Mammary epithelial cell (primary cell): ENCODE measurements around the gene IFITM2.

Experiments
- EZH2 ChIP-seq: IDR thresholded peaks from 2 replicates; pipeline ENCODE4 v1.6.1; 2012; ENCODE audit warnings: low read length, inconsistent platforms, borderline replicate concordance
- TF ChIP-seq, protein P1 (sequence below), 2 donors: IDR thresholded peaks in 1 of 2; conservative IDR thresholded peaks in 1 of 2; 2 replicates each; pipeline ENCODE4 v1.5.1; 2011 to 2012; ENCODE audit warnings: inconsistent platforms in 2 of 2, low read length in 2 of 2, mild to moderate bottlenecking in 2 of 2, control low read depth in 1 of 2, low read depth in 1 of 2; ENCODE audit not compliant: insufficient read depth in 1 of 2; ENCODE audit errors: extremely low read depth in 1 of 2

DNA sequence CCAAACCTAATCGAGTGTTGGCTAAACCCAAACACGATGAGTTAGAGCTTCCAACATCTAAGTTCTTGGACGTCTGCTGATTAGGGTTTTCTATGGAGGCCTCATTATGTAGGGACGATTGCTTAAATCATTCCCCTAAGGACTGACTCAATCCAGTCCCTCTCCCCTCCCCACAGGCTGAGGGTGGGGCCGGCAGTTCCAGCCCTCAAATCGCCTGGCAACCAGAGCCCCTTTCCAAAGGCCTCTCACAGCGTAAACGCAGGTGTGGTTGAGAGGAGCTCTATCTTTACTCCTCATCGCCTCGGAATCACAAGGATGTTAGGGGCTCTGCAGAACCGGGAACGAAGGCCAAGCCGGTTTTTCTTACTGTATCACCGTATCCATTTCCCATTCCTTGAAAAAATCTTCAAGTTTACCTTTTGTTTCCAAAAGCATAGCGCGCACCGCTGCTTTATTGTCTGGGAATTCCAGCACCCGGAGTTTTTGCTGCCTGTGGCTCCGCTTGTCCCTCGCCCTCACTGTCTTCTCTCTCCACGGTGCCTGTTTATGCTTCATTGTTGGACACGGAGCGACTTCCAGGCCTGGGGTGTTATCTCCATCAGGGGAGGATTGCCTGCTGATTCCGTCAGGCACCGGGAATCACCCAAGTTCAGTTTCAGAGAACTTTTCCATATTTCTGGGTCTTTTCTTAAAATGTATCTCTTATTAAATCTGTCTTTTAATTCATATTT is 26.8 kb downstream of the IFITM2 start:
- TF ChIP-seq, protein P1, sequence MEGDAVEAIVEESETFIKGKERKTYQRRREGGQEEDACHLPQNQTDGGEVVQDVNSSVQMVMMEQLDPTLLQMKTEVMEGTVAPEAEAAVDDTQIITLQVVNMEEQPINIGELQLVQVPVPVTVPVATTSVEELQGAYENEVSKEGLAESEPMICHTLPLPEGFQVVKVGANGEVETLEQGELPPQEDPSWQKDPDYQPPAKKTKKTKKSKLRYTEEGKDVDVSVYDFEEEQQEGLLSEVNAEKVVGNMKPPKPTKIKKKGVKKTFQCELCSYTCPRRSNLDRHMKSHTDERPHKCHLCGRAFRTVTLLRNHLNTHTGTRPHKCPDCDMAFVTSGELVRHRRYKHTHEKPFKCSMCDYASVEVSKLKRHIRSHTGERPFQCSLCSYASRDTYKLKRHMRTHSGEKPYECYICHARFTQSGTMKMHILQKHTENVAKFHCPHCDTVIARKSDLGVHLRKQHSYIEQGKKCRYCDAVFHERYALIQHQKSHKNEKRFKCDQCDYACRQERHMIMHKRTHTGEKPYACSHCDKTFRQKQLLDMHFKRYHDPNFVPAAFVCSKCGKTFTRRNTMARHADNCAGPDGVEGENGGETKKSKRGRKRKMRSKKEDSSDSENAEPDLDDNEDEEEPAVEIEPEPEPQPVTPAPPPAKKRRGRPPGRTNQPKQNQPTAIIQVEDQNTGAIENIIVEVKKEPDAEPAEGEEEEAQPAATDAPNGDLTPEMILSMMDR (conservative IDR thresholded peaks at IDR 0.05 in 1 of 2, IDR thresholded peaks at IDR 0.05 in 1 of 2; ENCODE audit: extremely low read depth in 1 of 2, insufficient read depth in 1 of 2, low read depth in 1 of 2, low read length in 2 of 2): no peak
- TF ChIP-seq EZH2: no peak
